HepG2 (cell line): Measurements from ENCODE around the gene PSMD12. TPM values are rescaled to one million over a fixed set of nuclear protein-coding genes. Genes with fewer than 3 reads are reported as not detected.

Experiments used
- ATAC-seq: fragments of 200-7000 bp; cut with Tn5 transposase; 3 replicates; pipeline ENCODE4 v1.9.1; 2020; ENCODE audit warnings: mild to moderate bottlenecking, moderate library complexity
- BruUV-seq: library from RNA; stranded (reverse); fragments of 400-500 nt; replicated peaks from 2 replicates; lab custom pipeline; 2021; lab: Mats Ljungman, UMichigan
- CTCF ChIA-PET: fragments of 300-600 bp; formaldehyde crosslinking; extraction: SDS; loops from one replicate; lab custom pipeline; 2021; ENCODE audit warnings: low total read pairs, inconsistent platforms, low intra/inter-chr PET ratio; lab: Yijun Ruan, JAX
- POLR2A ChIA-PET: fragments of 350-600 bp; sonication (Branson Sonifier 250); formaldehyde crosslinking; loops from one replicate; lab custom pipeline; 2020; ENCODE audit warnings: antibody characterized with exemption, inconsistent platforms; lab: Yijun Ruan, JAX
- DNase-seq: peaks from one replicate; pipeline ENCODE4 v3.0.0-alpha.2; 2015; ENCODE audit warnings: low spot score
- FAIRE-seq: peaks from 3 replicates; lab custom pipeline; 2011; peaks lifted over from hg19 to GRCh38; lab: Jason Lieb, UNC
- H2AFZ ChIP-seq: one replicate; pipeline ENCODE4 v1.6.1; 2011; ENCODE audit warnings: low read length, inconsistent platforms
- H3K27ac ChIP-seq: fragments of 300-600 bp; 3 replicates; pipeline ENCODE4 v1.8.0; 2011; ENCODE audit warnings: mixed run types, mild to moderate bottlenecking, mixed read lengths, low read length, inconsistent platforms; ENCODE audit not compliant: insufficient read depth; ENCODE audit errors: extremely low read length
- H3K27me3 ChIP-seq, 2 experiments: fragments of 200-600 bp in 1 of 2; 2 replicates in 1 of 2; 3 replicates in 1 of 2; pipeline versions ENCODE4 v1.6.0 to v1.8.0; 2011; ENCODE audit warnings: low read length in 2 of 2, mild to moderate bottlenecking in 2 of 2, moderate library complexity in 2 of 2, inconsistent platforms in 1 of 2; ENCODE audit not compliant: insufficient read depth in 2 of 2, control insufficient read depth in 1 of 2
- H3K36me3 ChIP-seq, 2 experiments: fragments of 200-600 bp in 1 of 2; replicated peaks in 1 of 2; 2 replicates in 1 of 2; 3 replicates in 1 of 2; pipeline versions ENCODE4 v1.5.1 to v1.8.0; 2011; ENCODE audit warnings: low read length in 2 of 2, inconsistent platforms in 1 of 2; ENCODE audit not compliant: insufficient read depth in 2 of 2, control insufficient read depth in 1 of 2
- H3K4me1 ChIP-seq: 2 replicates; pipeline ENCODE4 v1.5.1; 2012; ENCODE audit warnings: low read length, inconsistent platforms; ENCODE audit not compliant: insufficient read depth
- H3K4me2 ChIP-seq: 2 replicates; pipeline ENCODE4 v1.6.0; 2011; ENCODE audit warnings: low read depth, low read length, inconsistent platforms
- H3K4me3 ChIP-seq, 3 experiments: fragments of 200-600 bp in 1 of 3; sonication (generic), shearing (Covaris generic) in 1 of 3; replicated peaks in 1 of 3; 2 replicates each; pipeline ENCODE4 v1.5.1; 2011 to 2016; ENCODE audit warnings: low read length in 3 of 3, inconsistent platforms in 2 of 3, low read depth in 2 of 3, mild to moderate bottlenecking in 2 of 3, control low read depth in 1 of 3, mixed read lengths in 1 of 3; ENCODE audit not compliant: insufficient read depth in 1 of 3
- H3K79me2 ChIP-seq: one replicate; pipeline ENCODE4 v1.6.1; 2011; ENCODE audit warnings: low read length, inconsistent platforms; ENCODE audit not compliant: insufficient read depth
- H3K9ac ChIP-seq: 2 replicates; pipeline ENCODE4 v1.6.0; 2011; ENCODE audit warnings: mild to moderate bottlenecking, low read depth, low read length, inconsistent platforms; ENCODE audit not compliant: insufficient read depth
- H3K9me3 ChIP-seq: 2 replicates; pipeline ENCODE4 v1.5.1; 2012; ENCODE audit warnings: mild to moderate bottlenecking, low read length
- H4K20me1 ChIP-seq: 2 replicates; pipeline ENCODE4 v1.6.0; 2011; ENCODE audit warnings: inconsistent platforms, mild to moderate bottlenecking, low read length, moderate library complexity; ENCODE audit not compliant: insufficient read depth
- EHMT2 ChIP-seq: fragments of 200-600 bp; sonication (generic); IDR thresholded peaks from 2 replicates; pipeline ENCODE4 v1.7.0; 2017; ENCODE audit warnings: antibody characterized with exemption, low read depth, low read length, borderline replicate concordance
- GATAD2A ChIP-seq: IDR thresholded peaks from 2 replicates; pipeline ENCODE4 v1.6.1; 2016
- HOXA5 ChIP-seq: sonication (generic); formaldehyde crosslinking; IDR thresholded peaks from 2 replicates; pipeline ENCODE4 v1.4.0; 2020; ENCODE audit warnings: missing genetic modification reagents
- KDM2A ChIP-seq: sonication (generic); formaldehyde crosslinking; IDR thresholded peaks from 2 replicates; pipeline ENCODE4 v1.4.0; 2020; ENCODE audit warnings: low read depth, missing genetic modification reagents, borderline replicate concordance
- POLR2AphosphoS2 ChIP-seq: IDR thresholded peaks from 2 replicates; pipeline ENCODE4 v1.6.1; 2011; ENCODE audit warnings: low read depth, low read length, improper control_type of control experiment
- SRSF1 ChIP-seq: fragments of 200-400 bp; formaldehyde crosslinking; optimal IDR thresholded peaks from 2 replicates; pipeline ENCODE3; 2017; ENCODE audit warnings: mild to moderate bottlenecking, low read depth, low read length, moderate library complexity
- TARDBP ChIP-seq: sonication (generic); formaldehyde crosslinking; IDR thresholded peaks from 2 replicates; pipeline ENCODE4 v1.8.0; 2022; ENCODE audit warnings: mild to moderate bottlenecking, missing genetic modification reagents
- ZNF12 ChIP-seq: sonication (generic); formaldehyde crosslinking; IDR thresholded peaks from 2 replicates; pipeline ENCODE4 v1.5.0; 2020; ENCODE audit warnings: missing genetic modification reagents
- ZNF562 ChIP-seq: sonication (generic); formaldehyde crosslinking; IDR thresholded peaks from 2 replicates; pipeline ENCODE4 v1.8.0; 2022; ENCODE audit warnings: missing genetic modification reagents, borderline replicate concordance
- ZNF616 ChIP-seq: sonication (generic); formaldehyde crosslinking; IDR thresholded peaks from 2 replicates; pipeline ENCODE4 v1.5.0; 2020; ENCODE audit warnings: low read depth, mild to moderate bottlenecking, missing genetic modification reagents
- ZNF776 ChIP-seq: sonication (generic); formaldehyde crosslinking; IDR thresholded peaks from 2 replicates; pipeline ENCODE4 v1.4.0; 2020; ENCODE audit warnings: mild to moderate bottlenecking, missing genetic modification reagents
- ZSCAN22 ChIP-seq: sonication (generic); formaldehyde crosslinking; IDR thresholded peaks from 2 replicates; pipeline ENCODE4 v1.4.0; 2020; ENCODE audit warnings: mild to moderate bottlenecking, missing genetic modification reagents
- WGBS: methylation state at CpG from one replicate; pipeline ENCODE4 v1.1.6; 2017; ENCODE audit warnings: low lambda C conversion rate; 5-methylcytosine and 5-hydroxymethylcytosine counted together
- in situ Hi-C: cut with HindIII; loops from 2 replicates; pipeline ENCODE4 v1.10.0; 2017; ENCODE audit warnings: low pct_unique_long_range_greater_than_20kb; ENCODE audit not compliant: extremely low pct_ligation_motif_present
- intact Hi-C: fragments of 100-400 bp; cut with micrococcal nuclease; formaldehyde crosslinking; loops from one replicate; pipeline ENCODE4 v1.10.0; 2022; ENCODE audit not compliant: unreplicated experiment
- polyA plus RNA-seq, 8 experiments: library from polyadenylated mRNA; depleted of rRNA in 3 of 8; stranded (reverse) in 7 of 8; unstranded in 1 of 8; fragments of >200 nt; fragmentation: Illumina TruSeq in 4 of 8; extraction: Trizol in 4 of 8; gene quantifications; 2 replicates each; pipeline versions ENCODE4 v1.2.1 to v1.2.3, GENCODE V29; 2011 to 2016; ENCODE audit warnings: low read depth in 4 of 8, missing spikeins in 1 of 8, mixed read lengths in 1 of 8; ENCODE audit not compliant: insufficient read depth in 1 of 8
- total RNA-seq, 5 experiments: library from RNA; depleted of rRNA; stranded (reverse); fragments of >200 nt; fragmentation: Illumina TruSeq; extraction: Trizol; gene quantifications; 2 replicates each; pipeline ENCODE4 v1.2.3, GENCODE V29; 2016; ENCODE audit warnings: low read depth in 1 of 5
- TF ChIP-seq, protein P1 (sequence below): sonication (generic); formaldehyde crosslinking; IDR thresholded peaks from 2 replicates; pipeline ENCODE4 v1.4.0; 2020; ENCODE audit warnings: missing genetic modification reagents, mild to moderate bottlenecking, borderline replicate concordance
- TF ChIP-seq, protein P2 (sequence below): sonication (generic); formaldehyde crosslinking; IDR thresholded peaks from 2 replicates; pipeline ENCODE4 v1.5.0; 2020; ENCODE audit warnings: mild to moderate bottlenecking, missing genetic modification reagents, borderline replicate concordance

PSMD12 gene
- total and polyA plus RNA-seq, 2 of the 13 experiments (the other 11 are each of a cell fraction or from before 2014, with no cell fraction given): 27.4 to 71.7 TPM

DNA sequence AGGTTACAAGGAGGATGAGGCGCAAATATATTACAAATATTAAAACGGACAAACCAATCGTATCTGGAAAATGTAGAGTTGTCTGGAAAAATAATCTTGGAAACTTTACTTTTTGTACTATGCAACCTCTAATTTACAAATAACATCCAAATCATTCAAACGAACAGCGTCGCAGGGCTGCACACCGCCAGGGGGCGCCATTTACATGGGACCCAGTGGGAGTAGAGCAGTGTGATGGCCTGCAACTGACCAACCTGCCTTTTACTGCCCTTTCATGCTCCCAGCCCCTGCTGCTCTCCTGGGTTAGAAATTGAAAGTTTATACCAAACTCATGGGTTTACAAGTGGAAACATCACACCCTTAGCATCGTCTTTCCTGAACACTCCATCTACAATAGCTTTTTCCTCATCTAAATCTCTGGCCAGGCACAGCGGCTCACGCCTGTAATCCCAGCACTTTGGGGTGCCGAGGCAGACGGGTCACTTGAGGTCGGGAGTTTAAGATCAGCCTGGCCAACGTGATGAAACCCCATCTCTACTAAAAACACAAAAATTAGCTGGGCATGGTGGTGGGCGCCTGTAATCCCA, 20.7 kb upstream of the PSMD12 start:
- FAIRE-seq (no peak), ATAC-seq (peak; percentile 82), DNase-seq (peak; percentile 56)
- H4K20me1 ChIP-seq: no peaks in the 10 kb centered on the region
- peaks cover 16% of the 10 kb centered on the region for H3K4me1 ChIP-seq
- ChIA-PET CTCF (interaction anchor here (1.0 to 2.7 kb wide), 3 partner anchors 8 to 215 kb away, joined by 5 to 30 read pairs (median 11); no protein-coding TSS in a partner anchor), POLR2A (no interaction called here)
- no peak overlapping the region for H3K9ac ChIP-seq
- H2AFZ ChIP-seq: no peak overlapping the region
- intact Hi-C loops (loop anchor here (1.0 to 5.0 kb wide), 3 partner anchors 88 to 240 kb away; no protein-coding TSS in a partner anchor), in situ Hi-C loops (no loop called here)
- WGBS: 50% methylated on average over 16 of the region's 16 CpGs
- H3K27me3 ChIP-seq: no peaks in the 10 kb centered on the region
- H3K79me2 ChIP-seq: no peaks in the 10 kb centered on the region
- no peaks in the 10 kb centered on the region for H3K36me3 ChIP-seq
- H3K4me3 ChIP-seq: no peak overlapping the region
- no peak overlapping the region for H3K27ac ChIP-seq
- H3K4me2 ChIP-seq: no peak overlapping the region
- BruUV-seq: no TSS peak
- H3K9me3 ChIP-seq: no peaks in the 10 kb centered on the region
- no peak for TF ChIP-seq ZNF616 (CRISPR knock-in tag)
- TF ChIP-seq ZNF12 (CRISPR knock-in tag): no peak
- TF ChIP-seq EHMT2: no peak
- no peak for TF ChIP-seq ZSCAN22 (CRISPR knock-in tag)
- TF ChIP-seq ZNF776 (CRISPR knock-in tag): no peak
- no peak for TF ChIP-seq ZNF562 (CRISPR knock-in tag)
- peak; percentile 75 for TF ChIP-seq KDM2A (CRISPR knock-in tag)
- no peak for TF ChIP-seq SRSF1
- 0 out of 2 replicates have a peak, but pooled peaks have one; percentile 23 for TF ChIP-seq HOXA5
- TF ChIP-seq GATAD2A (CRISPR knock-in tag): 0 out of 2 replicates have a peak, but pooled peaks have one; percentile 28
- no peak for TF ChIP-seq POLR2AphosphoS2
- TF ChIP-seq, protein P1, sequence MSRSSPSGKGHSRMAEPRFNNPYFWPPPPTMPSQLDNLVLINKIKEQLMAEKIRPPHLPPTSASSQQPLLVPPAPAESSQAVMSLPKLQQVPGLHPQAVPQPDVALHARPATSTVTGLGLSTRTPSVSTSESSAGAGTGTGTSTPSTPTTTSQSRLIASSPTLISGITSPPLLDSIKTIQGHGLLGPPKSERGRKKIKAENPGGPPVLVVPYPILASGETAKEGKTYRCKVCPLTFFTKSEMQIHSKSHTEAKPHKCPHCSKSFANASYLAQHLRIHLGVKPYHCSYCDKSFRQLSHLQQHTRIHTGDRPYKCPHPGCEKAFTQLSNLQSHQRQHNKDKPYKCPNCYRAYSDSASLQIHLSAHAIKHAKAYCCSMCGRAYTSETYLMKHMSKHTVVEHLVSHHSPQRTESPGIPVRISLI (CRISPR knock-in tag): no peak
- TF ChIP-seq, protein P2, sequence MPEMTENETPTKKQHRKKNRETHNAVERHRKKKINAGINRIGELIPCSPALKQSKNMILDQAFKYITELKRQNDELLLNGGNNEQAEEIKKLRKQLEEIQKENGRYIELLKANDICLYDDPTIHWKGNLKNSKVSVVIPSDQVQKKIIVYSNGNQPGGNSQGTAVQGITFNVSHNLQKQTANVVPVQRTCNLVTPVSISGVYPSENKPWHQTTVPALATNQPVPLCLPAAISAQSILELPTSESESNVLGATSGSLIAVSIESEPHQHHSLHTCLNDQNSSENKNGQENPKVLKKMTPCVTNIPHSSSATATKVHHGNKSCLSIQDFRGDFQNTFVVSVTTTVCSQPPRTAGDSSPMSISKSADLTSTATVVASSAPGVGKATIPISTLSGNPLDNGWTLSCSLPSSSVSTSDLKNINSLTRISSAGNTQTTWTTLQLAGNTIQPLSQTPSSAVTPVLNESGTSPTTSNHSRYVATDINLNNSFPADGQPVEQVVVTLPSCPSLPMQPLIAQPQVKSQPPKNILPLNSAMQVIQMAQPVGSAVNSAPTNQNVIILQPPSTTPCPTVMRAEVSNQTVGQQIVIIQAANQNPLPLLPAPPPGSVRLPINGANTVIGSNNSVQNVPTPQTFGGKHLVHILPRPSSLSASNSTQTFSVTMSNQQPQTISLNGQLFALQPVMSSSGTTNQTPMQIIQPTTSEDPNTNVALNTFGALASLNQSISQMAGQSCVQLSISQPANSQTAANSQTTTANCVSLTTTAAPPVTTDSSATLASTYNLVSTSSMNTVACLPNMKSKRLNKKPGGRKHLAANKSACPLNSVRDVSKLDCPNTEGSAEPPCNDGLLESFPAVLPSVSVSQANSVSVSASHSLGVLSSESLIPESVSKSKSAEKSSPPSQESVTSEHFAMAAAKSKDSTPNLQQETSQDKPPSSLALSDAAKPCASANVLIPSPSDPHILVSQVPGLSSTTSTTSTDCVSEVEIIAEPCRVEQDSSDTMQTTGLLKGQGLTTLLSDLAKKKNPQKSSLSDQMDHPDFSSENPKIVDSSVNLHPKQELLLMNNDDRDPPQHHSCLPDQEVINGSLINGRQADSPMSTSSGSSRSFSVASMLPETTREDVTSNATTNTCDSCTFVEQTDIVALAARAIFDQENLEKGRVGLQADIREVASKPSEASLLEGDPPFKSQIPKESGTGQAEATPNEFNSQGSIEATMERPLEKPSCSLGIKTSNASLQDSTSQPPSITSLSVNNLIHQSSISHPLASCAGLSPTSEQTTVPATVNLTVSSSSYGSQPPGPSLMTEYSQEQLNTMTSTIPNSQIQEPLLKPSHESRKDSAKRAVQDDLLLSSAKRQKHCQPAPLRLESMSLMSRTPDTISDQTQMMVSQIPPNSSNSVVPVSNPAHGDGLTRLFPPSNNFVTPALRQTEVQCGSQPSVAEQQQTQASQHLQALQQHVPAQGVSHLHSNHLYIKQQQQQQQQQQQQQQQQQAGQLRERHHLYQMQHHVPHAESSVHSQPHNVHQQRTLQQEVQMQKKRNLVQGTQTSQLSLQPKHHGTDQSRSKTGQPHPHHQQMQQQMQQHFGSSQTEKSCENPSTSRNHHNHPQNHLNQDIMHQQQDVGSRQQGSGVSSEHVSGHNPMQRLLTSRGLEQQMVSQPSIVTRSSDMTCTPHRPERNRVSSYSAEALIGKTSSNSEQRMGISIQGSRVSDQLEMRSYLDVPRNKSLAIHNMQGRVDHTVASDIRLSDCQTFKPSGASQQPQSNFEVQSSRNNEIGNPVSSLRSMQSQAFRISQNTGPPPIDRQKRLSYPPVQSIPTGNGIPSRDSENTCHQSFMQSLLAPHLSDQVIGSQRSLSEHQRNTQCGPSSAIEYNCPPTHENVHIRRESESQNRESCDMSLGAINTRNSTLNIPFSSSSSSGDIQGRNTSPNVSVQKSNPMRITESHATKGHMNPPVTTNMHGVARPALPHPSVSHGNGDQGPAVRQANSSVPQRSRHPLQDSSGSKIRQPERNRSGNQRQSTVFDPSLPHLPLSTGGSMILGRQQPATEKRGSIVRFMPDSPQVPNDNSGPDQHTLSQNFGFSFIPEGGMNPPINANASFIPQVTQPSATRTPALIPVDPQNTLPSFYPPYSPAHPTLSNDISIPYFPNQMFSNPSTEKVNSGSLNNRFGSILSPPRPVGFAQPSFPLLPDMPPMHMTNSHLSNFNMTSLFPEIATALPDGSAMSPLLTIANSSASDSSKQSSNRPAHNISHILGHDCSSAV (CRISPR knock-in tag): no peak
- TF ChIP-seq TARDBP: no peak
